Gastrocnemius medialis (tissue), 4 donors: ENCODE data around the gene CPNE2. TPM values are rescaled to one million over a fixed set of nuclear protein-coding genes. Genes with fewer than 3 reads are reported as not detected.

ENCODE experiments used
- ATAC-seq, 2 donors: fragments of 150-250 bp; one replicate each; pipeline ENCODE4 v1.9.1; 2016
- DNase-seq, 2 donors: peaks; one replicate each; pipeline ENCODE4 v3.0.0-alpha.2; 2019
- H3K27ac ChIP-seq, 4 donors: fragments of 200-600 bp; sonication (generic); 1 replicate in 1 of 4; 2 replicates in 3 of 4; pipeline ENCODE4 v1.5.1; 2016 to 2018; ENCODE audit warnings: mild to moderate bottlenecking in 2 of 4, moderate library complexity in 1 of 4
- H3K27me3 ChIP-seq, 3 donors: fragments of 200-600 bp; sonication (generic) in 2 of 3; 1 replicate in 1 of 3; 2 replicates in 2 of 3; pipeline versions ENCODE4 v1.5.1 to v1.6.0; 2016 to 2019; ENCODE audit warnings: mild to moderate bottlenecking in 1 of 3, moderate library complexity in 1 of 3
- H3K36me3 ChIP-seq, 2 donors: fragments of 200-600 bp; sonication (generic) in 1 of 2; one replicate each; pipeline ENCODE4 v1.5.1; 2017 to 2018
- H3K4me1 ChIP-seq, 2 donors: fragments of 200-600 bp; sonication (generic) in 1 of 2; one replicate each; pipeline ENCODE4 v1.5.1; 2016 to 2017; ENCODE audit warnings: mild to moderate bottlenecking in 2 of 2
- H3K4me3 ChIP-seq, 4 donors: fragments of 200-600 bp; sonication (generic) in 3 of 4; 1 replicate in 1 of 4; 2 replicates in 3 of 4; pipeline ENCODE4 v1.5.1; 2016 to 2019; ENCODE audit warnings: mild to moderate bottlenecking in 2 of 4
- H3K9me3 ChIP-seq, 3 donors: fragments of 200-600 bp; sonication (generic) in 2 of 3; 1 replicate in 1 of 3; 2 replicates in 2 of 3; pipeline ENCODE4 v1.5.1; 2016 to 2019
- CTCF ChIP-seq, 5 experiments: fragments of 450-650 bp in 3 of 5; fragments of 200-600 bp in 2 of 5; sonication (generic) in 2 of 5; IDR thresholded peaks in 4 of 5; conservative IDR thresholded peaks in 1 of 5; 1 replicate in 4 of 5; 2 replicates in 1 of 5; pipeline ENCODE4 v1.5.1; 2016 to 2019; ENCODE audit warnings: antibody characterized with exemption in 5 of 5, mild to moderate bottlenecking in 3 of 5, moderate library complexity in 3 of 5
- POLR2A ChIP-seq, 2 donors: fragments of 450-650 bp; IDR thresholded peaks; one replicate each; pipeline ENCODE4 v1.6.1; 2017; ENCODE audit warnings: antibody characterized with exemption in 2 of 2, mild to moderate bottlenecking in 2 of 2, moderate library complexity in 2 of 2
- in situ Hi-C, 4 donors: fragments of 200-750 bp; cut with MboI; loops; one replicate each; pipeline versions ENCODE4 v1.15.0 to v1.8.0; 2017; ENCODE audit warnings: low sequenced_read_pairs in 4 of 4
- intact Hi-C: fragments of 100-400 bp; cut with DNase I; formaldehyde crosslinking; loops from one replicate; pipeline ENCODE4 v1.15.1; 2023; ENCODE audit warnings: low total_unique reads
- total RNA-seq, 4 donors: library from RNA; depleted of rRNA; stranded (reverse); fragments of >200 nt; gene quantifications; one replicate each; pipeline versions ENCODE4 v1.1.0 to v1.2.3, GENCODE V29; 2016

The CPNE2 gene
- total RNA-seq, 4 donors from 2014 or later: 11.7 to 20.0 (median 17.2) TPM

- Histone ChIP-seq H3K36me3 (peaks cover 0 to 7% of the 10 kb centered on the region in 2 donors), H3K27ac (no peak overlapping the region), H3K27me3 (no peaks in the 10 kb centered on the region), H3K4me1 (peaks cover 0 to 11% of the 10 kb centered on the region in 2 donors), H3K4me3 (no peak overlapping the region), H3K9me3 (no peaks in the 10 kb centered on the region)
- in situ Hi-C loops (loop anchor here in 1 of 4 donors (10.0 kb wide), 1 partner anchor 93 kb away; no protein-coding TSS in a partner anchor), intact Hi-C loops (no loop called here)
- no peak for TF ChIP-seq CTCF (IDR thresholded peaks at IDR 0.05 in 4 of 5, conservative IDR thresholded peaks at IDR 0.05 in 1 of 5)
- TF ChIP-seq POLR2A (IDR thresholded peaks at IDR 0.05): no peak
- ATAC-seq: no peak
- DNase-seq: no peak
These were observed 85.8 kb downstream of the CPNE2 start for GRCh38 chr16:57178196-57178595.

- intact Hi-C loops (no loop called here), in situ Hi-C loops (loop anchor here in 1 of 4 donors (10.0 kb wide), 1 partner anchor 94 kb away; no protein-coding TSS in a partner anchor)
- Histone ChIP-seq H3K4me3 (no peak overlapping the region), H3K36me3 (peaks cover 0 to under 1% of the 10 kb centered on the region in 2 donors), H3K9me3 (no peaks in the 10 kb centered on the region), H3K27me3 (no peaks in the 10 kb centered on the region), H3K4me1 (peaks cover 4 to 14% of the 10 kb centered on the region in 2 donors), H3K27ac (no peak overlapping the region)
- ATAC-seq (no peak), DNase-seq (no peak)
- no peak for TF ChIP-seq CTCF (IDR thresholded peaks at IDR 0.05 in 4 of 5, conservative IDR thresholded peaks at IDR 0.05 in 1 of 5)
- TF ChIP-seq POLR2A (IDR thresholded peaks at IDR 0.05): no peak
These were observed 86.4 kb downstream of the CPNE2 start for GRCh38 chr16:57178793-57179212.

- in situ Hi-C loops: loop anchor here in 1 of 4 donors (10.0 kb wide), 1 partner anchor 95 kb away; no protein-coding TSS in a partner anchor
- no peaks in the 10 kb centered on the region for H3K36me3 ChIP-seq
- no peak for TF ChIP-seq CTCF (IDR thresholded peaks at IDR 0.05 in 4 of 5, conservative IDR thresholded peaks at IDR 0.05 in 1 of 5)
- TF ChIP-seq POLR2A (IDR thresholded peaks at IDR 0.05): no peak
- no peak overlapping the region for H3K27ac ChIP-seq
- H3K4me1 ChIP-seq: peaks cover 5 to 18% of the 10 kb centered on the region in 2 donors
- DNase-seq (no peak), ATAC-seq (no peak)
- intact Hi-C loops: no loop called here
- no peaks in the 10 kb centered on the region for H3K27me3 ChIP-seq
- no peak overlapping the region for H3K4me3 ChIP-seq
- no peaks in the 10 kb centered on the region for H3K9me3 ChIP-seq
These were observed 86.9 kb downstream of the CPNE2 start for GRCh38 chr16:57179215-57179828.

GRCh38 chr16:57184113-57184512 lies 91.7 kb downstream of the CPNE2 start:
- ATAC-seq (no peak), DNase-seq (no peak)
- Histone ChIP-seq H3K4me1 (peaks cover 29 to 35% of the 10 kb centered on the region in 2 donors), H3K27me3 (no peaks in the 10 kb centered on the region), H3K9me3 (no peaks in the 10 kb centered on the region), H3K4me3 (no peak overlapping the region), H3K36me3 (no peaks in the 10 kb centered on the region), H3K27ac (no peak overlapping the region)
- no peak for TF ChIP-seq POLR2A (IDR thresholded peaks at IDR 0.05)
- TF ChIP-seq CTCF (IDR thresholded peaks at IDR 0.05 in 4 of 5, conservative IDR thresholded peaks at IDR 0.05 in 1 of 5): no peak
- in situ Hi-C loops: no loop called here
- intact Hi-C loops: loop anchor here (10.0 kb wide), 1 partner anchor 551 kb away; the partner anchor contains the start of gene KATNB1
